Right lobe of liver (tissue), 6 donors: ENCODE measurements around the gene THSD7B. TPM values are rescaled to one million over a fixed set of nuclear protein-coding genes. Genes with fewer than 3 reads are reported as not detected.

Experiments used
- ATAC-seq, 4 donors: fragments of 200-7000 bp; cut with Tn5 transposase; one replicate each; pipeline ENCODE4 v1.9.1; 2020; ENCODE audit warnings: mild to moderate bottlenecking in 4 of 4, moderate library complexity in 4 of 4
- DNase-seq, 3 donors: peaks; one replicate each; pipeline ENCODE4 v3.0.0-alpha.2; 2020
- H3K27ac ChIP-seq, 3 donors: fragments of 200-600 bp; one replicate each; pipeline ENCODE4 v1.8.0; 2022
- H3K27me3 ChIP-seq, 2 donors: fragments of 200-600 bp; one replicate each; pipeline ENCODE4 v1.8.0; 2022
- H3K36me3 ChIP-seq, 4 donors: fragments of 200-600 bp; sonication (generic) in 1 of 4; one replicate each; pipeline versions ENCODE4 v1.5.1 to v1.8.0; 2017 to 2022; ENCODE audit warnings: control low read depth in 1 of 4
- H3K4me1 ChIP-seq, 4 donors: fragments of 200-600 bp; sonication (generic) in 1 of 4; one replicate each; pipeline versions ENCODE4 v1.5.1 to v1.8.0; 2017 to 2022; ENCODE audit warnings: control low read depth in 1 of 4
- H3K4me3 ChIP-seq, 3 donors: fragments of 200-600 bp; one replicate each; pipeline ENCODE4 v1.8.0; 2022
- H3K9me3 ChIP-seq, 4 donors: fragments of 200-600 bp; sonication (generic) in 1 of 4; one replicate each; pipeline versions ENCODE4 v1.5.1 to v1.8.0; 2017 to 2022; ENCODE audit warnings: control low read depth in 1 of 4
- POLR2A ChIP-seq: fragments of 450-650 bp; IDR thresholded peaks from one replicate; pipeline ENCODE4 v1.6.1; 2017; ENCODE audit warnings: antibody characterized with exemption, mild to moderate bottlenecking
- WGBS: methylation state at CpG from one replicate; pipeline ENCODE4 v1.1.6; 2018; ENCODE audit warnings: low coverage, low lambda C conversion rate; ENCODE audit not compliant: insufficient coverage; ENCODE audit errors: missing lambda C conversion rate; 5-methylcytosine and 5-hydroxymethylcytosine counted together
- intact Hi-C, 2 donors: fragments of 100-400 bp; cut with DNase I; formaldehyde crosslinking; loops; one replicate each; pipeline versions ENCODE4 v1.11.2 to v1.14.1; 2022
- total RNA-seq, 6 experiments: library from RNA; depleted of rRNA in 2 of 6; stranded (reverse); fragments of >200 nt in 2 of 6; fragmentation: NEBNext Ultra II Directional in 3 of 6; extraction: Animal tissue kit (Norgen Biotek cat#: 25700) in 3 of 6; gene quantifications; one replicate each; pipeline versions ENCODE4 v1.1.0 to v1.2.4, GENCODE V29; 2016 to 2023
- TF ChIP-seq, protein P1 (sequence below), 4 donors: fragments of 200-600 bp in 3 of 4; fragments of 450-650 bp in 1 of 4; IDR thresholded peaks; one replicate each; pipeline versions ENCODE4 v1.5.1 to v1.8.0; 2016 to 2022; ENCODE audit warnings: antibody characterized with exemption in 4 of 4, mild to moderate bottlenecking in 2 of 4
- donor health status: DM: no; HTN: yes; CAD: no.
- donor health status: DM: no; HTN: no; CAD: no.
- donor health status: DM: no; HTN: no; CAD: no.
- donor health status: DM: no; HTN: yes; CAD: no.
- donor health status: DM: no; HTN: yes; CAD: no.

The THSD7B gene
- total RNA-seq, 6 experiments from 2014 or later = 0.07 to 0.89 (median 0.24) TPM

DNA sequence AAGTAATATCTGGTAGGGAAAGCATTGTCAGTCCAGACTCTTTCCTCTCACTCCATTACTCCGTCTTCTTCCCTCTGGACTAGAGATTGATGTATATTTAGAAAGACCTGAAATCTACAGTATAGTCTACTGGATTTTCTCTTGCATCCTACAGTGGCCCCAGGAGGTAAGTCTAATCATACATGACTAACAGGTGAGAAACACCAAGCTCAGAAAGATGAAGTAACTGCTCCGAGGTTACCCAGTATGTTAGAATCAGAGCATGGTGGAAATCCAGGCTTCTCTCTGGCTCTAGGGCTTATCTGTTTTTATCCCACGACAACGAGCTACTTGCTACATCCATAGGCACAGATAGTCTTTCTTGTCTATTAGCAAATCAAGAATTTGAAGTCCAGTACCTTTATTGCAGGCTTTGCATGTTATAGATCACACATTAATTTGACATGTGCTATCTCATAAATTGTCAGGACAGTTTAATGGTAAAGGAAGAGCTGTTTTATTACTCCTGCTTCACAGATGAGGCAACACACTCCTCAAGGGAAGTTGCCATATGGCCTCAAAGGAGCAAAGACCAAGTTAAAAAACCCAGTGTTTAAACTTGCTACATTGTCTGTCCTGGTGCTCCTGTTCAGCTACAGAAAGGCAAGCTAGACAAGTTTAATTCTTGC, 484.3 kb downstream of the THSD7B start:
- TF ChIP-seq, protein P1, sequence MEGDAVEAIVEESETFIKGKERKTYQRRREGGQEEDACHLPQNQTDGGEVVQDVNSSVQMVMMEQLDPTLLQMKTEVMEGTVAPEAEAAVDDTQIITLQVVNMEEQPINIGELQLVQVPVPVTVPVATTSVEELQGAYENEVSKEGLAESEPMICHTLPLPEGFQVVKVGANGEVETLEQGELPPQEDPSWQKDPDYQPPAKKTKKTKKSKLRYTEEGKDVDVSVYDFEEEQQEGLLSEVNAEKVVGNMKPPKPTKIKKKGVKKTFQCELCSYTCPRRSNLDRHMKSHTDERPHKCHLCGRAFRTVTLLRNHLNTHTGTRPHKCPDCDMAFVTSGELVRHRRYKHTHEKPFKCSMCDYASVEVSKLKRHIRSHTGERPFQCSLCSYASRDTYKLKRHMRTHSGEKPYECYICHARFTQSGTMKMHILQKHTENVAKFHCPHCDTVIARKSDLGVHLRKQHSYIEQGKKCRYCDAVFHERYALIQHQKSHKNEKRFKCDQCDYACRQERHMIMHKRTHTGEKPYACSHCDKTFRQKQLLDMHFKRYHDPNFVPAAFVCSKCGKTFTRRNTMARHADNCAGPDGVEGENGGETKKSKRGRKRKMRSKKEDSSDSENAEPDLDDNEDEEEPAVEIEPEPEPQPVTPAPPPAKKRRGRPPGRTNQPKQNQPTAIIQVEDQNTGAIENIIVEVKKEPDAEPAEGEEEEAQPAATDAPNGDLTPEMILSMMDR (IDR thresholded peaks at IDR 0.05) = no peak
- TF ChIP-seq POLR2A = no peak
- 14% methylated on average over 1 of the region's 4 CpGs for WGBS
- no peak for DNase-seq

DNA sequence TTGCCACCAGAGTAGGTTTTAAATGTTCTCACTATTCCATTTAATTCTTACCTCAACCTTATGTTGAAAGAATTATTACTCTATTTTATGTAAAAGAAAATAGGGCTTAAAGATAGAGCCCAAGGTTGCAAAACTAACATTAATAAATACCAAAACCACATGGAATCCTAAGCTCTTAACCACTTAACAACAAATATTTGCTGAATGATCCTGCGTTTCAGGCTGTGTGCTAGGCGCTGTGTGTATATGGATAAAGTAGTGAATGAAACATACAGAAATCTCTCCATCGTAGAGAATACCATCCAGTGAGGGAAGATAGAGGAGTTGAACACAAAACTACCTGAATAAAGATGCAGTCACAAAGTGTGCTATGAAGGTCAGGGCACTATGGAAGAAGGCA, 485.1 kb downstream of the THSD7B start:
- Histone ChIP-seq H3K9me3 (no peaks in the 10 kb centered on the region), H3K4me3 (no peak overlapping the region), H3K27ac (no peak overlapping the region), H3K4me1 (no peaks in the 10 kb centered on the region), H3K36me3 (no peaks in the 10 kb centered on the region), H3K27me3 (no peaks in the 10 kb centered on the region)
- TF ChIP-seq, protein P1 (IDR thresholded peaks at IDR 0.05) = no peak
- no peak for TF ChIP-seq POLR2A
- DNase-seq = no peak
- intact Hi-C loops = no loop called here
- WGBS = 68% methylated on average over 3 of the region's 3 CpGs
- no peak for ATAC-seq

More for the DNA sequence above, 484.3 kb downstream of the THSD7B start:
- no peak for ATAC-seq
- no peak overlapping the region for H3K4me3 ChIP-seq
- H3K36me3 ChIP-seq = no peaks in the 10 kb centered on the region
- no peaks in the 10 kb centered on the region for H3K4me1 ChIP-seq
- H3K27ac ChIP-seq = no peak overlapping the region
- intact Hi-C loops = no loop called here
- H3K27me3 ChIP-seq = no peaks in the 10 kb centered on the region
- no peaks in the 10 kb centered on the region for H3K9me3 ChIP-seq

DNA sequence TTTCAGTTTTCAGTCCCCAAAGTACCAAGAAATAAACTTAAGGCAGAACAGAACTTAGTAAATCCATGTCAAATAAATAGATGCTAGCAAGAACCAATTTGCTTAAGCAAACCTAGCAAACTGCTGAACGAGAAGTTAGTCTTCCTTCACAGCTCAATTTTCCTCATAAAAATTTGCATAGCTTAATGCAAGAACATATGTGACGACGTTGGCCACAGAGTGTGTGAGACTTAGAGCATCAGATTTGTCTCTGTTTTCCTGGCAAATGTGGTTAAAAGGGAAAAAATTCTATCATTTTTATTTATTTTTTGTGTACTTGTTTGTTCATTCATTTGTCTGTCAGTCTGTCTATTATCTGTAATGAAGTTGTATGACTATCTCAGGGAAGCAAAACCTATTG, 485.7 kb downstream of the THSD7B start:
- H3K9me3 ChIP-seq = no peaks in the 10 kb centered on the region
- DNase-seq (no peak), ATAC-seq (no peak)
- intact Hi-C loops = no loop called here
- TF ChIP-seq POLR2A = no peak
- TF ChIP-seq, protein P1 (IDR thresholded peaks at IDR 0.05) = no peak
- H3K27me3 ChIP-seq = no peaks in the 10 kb centered on the region
- no peaks in the 10 kb centered on the region for H3K36me3 ChIP-seq
- H3K27ac ChIP-seq = no peak overlapping the region
- no peak overlapping the region for H3K4me3 ChIP-seq
- 62% methylated on average over 3 of the region's 3 CpGs for WGBS
- no peaks in the 10 kb centered on the region for H3K4me1 ChIP-seq

DNA sequence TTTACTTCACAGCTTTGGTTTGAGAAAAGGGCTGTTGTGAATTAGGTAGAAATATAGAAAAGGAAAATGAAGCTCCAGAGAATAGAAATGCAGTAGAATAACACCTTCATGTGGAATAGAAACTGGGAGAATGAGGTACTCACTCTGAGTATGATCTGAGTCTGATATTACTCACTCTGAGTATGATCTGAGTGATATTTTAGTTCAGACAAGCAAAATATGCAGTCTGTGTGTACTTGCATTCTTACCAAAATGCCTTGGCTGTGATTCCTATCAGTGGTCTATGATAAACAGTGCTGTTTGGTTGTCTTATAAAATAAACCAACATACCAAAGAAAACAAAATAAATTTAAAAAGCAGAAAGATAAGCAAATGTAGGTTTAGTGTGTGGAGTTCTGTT, 487.6 kb downstream of the THSD7B start:
- Histone ChIP-seq H3K4me1 (no peaks in the 10 kb centered on the region), H3K4me3 (no peak overlapping the region), H3K36me3 (no peaks in the 10 kb centered on the region), H3K9me3 (no peaks in the 10 kb centered on the region), H3K27me3 (no peaks in the 10 kb centered on the region), H3K27ac (no peak overlapping the region)
- ATAC-seq (no peak), DNase-seq (no peak)
- intact Hi-C loops = no loop called here
- TF ChIP-seq, protein P1 (IDR thresholded peaks at IDR 0.05) = no peak

DNA sequence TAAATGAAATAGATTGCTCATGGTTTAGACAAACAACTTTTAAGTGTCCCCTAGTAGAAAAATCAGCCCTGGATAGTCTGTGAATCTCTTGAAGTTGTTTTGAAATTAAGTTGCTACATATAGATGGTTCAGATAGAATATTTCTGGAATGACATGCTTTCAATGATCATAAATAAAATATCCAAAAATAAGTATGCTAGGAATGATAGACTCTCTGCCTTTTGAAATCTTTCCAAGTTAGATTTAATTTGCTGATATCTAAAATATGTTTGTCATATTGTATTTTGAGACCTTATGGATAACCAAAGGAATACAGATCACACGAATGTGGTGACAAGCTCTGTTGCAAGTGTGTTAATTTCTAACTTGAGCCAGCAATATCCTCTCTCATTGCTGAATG, 488.7 kb downstream of the THSD7B start:
- ATAC-seq (no peak), DNase-seq (no peak)
- Histone ChIP-seq H3K36me3 (no peaks in the 10 kb centered on the region), H3K27me3 (no peaks in the 10 kb centered on the region), H3K27ac (no peak overlapping the region), H3K4me1 (no peaks in the 10 kb centered on the region), H3K9me3 (no peaks in the 10 kb centered on the region), H3K4me3 (no peak overlapping the region)
- WGBS = 12% methylated on average over 1 of the region's 1 CpG
- TF ChIP-seq, protein P1 (IDR thresholded peaks at IDR 0.05) = no peak
- no peak for TF ChIP-seq POLR2A
- intact Hi-C loops = no loop called here
